Retina (tissue), 1 donor: ENCODE results near the gene NOS1.

Experiments
- DNase-seq: peaks from one replicate; pipeline ENCODE4 v3.0.0-alpha.2; 2016

The NOS1 gene

DNA sequence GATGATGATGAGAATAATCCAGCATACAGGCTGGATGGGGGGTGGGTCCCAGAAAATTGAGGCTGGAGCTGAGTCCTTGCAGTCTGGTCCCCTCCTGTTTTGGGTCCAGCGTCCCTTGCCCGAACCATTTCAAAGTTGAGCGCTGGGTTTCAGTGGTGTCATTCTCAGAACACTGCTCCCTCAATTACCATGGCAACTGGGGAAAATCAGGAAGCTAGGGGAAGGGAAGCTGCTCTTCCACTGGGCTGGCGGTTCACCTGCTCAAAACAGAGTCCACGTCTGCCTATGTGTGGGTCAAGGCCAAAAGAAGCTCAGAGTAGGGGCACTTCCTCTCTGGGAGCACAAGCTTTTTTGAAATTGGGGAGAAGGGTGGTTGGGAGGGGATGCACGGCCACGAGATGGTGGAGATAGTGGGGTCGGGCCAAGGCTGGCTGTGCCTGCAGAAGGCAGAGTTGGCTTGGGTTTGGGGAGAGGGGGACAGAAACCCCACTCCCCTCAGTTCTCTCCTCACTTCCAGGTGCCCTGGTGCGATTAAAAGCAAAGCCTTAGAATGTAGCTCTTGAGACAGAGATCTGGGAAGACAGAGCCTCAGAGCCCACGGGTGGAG is 1.7 kb upstream of the NOS1 start:
- DNase-seq = no peak

DNA sequence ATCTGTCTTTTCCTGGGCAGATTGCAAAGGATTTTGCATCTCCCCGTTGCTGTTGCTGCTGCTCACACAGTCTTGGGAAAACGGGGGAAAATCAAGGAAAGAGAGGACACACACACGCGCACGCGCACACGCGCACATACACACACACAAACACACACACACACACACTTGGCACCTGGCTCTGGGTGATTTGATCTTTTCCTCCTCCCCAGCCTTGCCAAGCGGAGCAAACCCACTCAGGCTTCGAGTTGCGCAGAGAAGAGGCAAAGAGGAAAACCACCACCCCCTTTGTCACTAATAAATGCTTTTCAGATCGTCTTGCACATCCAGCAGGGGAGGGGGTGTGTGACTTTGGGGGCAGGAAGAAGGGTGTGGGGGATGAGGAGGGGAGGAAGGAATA is 965 bp upstream of the NOS1 start:
- no peak for DNase-seq

DNA sequence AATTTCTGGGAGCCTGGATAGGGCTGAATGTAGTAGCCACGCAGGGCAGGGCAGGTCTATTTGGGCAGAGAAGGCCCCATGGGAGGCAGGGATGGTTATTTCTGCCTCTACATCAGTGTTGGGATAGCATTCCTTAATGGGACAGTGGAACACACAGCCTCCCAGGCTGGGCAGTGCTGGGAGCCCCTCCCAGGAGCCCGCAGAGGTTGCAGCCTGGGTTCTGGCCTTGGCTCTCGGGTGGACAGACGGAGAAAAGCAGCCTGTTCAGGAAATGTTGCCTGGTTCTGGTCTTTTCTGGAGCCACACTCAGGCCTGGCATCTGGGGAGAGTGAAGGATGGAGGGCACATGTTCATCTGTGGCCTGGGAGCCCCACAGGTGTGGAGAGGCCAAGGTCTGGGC is 479 bp upstream of the NOS1 start:
- DNase-seq = no peak

DNA sequence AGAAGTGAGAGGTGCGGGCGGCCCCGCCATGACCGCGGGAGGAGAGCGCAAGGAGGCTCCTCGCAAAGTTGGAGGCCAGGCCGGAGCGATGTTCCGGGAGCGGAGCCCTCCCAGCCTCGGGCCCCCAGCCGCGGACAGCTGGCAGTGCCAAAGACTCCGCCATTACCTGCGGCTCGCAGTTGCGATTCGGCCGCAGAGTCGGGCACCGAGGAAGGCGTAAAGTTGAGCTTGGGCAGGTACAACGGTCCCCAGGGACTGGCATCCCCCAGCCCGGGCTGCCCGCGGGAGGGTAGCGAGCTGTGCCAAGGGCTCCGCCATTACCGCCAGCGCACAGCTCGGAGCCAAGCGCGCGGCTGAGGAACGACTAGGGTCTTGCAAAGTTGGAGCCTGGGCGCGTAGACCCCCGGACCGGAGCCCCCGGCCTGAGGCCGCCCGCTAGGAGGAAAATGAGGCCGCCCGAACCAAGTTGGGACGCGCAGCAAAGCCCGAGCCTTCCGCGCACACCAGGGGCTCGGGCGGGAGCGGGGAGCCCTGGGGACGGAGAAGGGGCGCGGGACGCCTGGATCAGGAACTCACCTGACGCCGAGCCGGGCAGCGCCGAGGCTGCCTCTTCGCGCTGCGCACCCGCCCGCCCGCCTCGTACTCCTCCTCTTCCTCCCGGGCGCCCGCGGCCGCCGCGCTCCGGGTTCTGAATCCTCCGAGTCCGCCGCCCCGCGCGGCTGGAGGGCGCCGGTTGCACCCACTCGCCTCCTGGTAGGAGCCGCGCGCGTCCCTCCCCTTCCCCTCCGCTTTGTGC is 677 bp downstream of the NOS1 start:
- DNase-seq = peak; percentile 54

DNA sequence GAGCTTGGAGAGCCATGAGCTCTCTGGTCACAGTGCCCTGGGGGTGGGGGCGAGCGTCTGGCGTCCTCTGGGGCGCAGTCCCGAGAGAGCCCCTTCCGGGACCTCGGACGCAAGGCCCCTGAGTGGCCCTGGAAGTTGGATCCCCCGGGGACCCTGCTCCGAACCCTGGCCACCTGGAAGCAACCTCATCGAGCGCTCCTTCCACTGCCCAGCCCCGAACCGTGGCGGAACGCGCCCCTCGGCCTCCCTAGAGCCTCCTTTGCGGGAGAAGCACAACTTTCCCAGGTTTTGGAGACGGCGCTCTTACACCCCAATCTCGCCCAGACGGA is 1.2 kb downstream of the NOS1 start:
- DNase-seq = no peak

DNA sequence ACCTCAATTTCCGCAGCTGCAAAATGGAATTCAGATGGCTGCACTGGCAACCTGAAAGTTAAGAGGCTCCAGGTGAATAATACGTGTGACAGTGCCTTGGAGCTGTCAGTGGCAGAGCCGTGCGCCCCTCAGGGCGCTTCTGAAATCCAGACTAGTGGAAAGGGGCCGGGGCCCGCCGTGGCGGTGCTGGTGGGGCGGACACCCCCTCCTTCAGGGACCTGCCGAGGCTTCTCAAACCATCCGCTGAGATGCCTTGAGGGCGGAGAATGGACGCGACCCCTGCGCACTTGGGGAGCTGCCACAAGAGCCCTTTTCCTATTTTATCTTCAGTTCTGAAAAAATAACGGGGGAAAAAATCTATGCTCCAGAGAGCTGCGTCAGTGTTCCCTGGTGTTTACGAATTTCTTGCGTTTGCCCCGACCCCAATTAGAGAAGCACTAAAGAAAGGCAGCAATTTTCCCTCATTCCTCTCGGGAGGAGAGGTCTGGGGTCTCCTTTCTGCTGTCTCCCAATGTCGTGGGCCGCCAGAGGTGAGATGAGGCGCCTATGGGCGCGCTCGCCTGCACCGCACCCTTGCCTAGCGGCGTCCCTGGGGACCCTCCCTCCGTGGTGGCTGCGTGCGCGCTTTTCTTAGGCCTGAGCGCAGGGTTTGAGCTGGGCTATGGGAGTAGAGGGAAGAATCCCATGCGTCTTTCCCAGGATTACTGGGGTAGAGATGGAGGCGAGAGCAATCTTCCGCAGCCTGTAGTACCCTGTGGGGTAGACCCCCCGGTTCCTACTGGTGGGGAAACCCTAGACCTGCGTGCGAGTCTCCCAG is 2.2 kb downstream of the NOS1 start:
- DNase-seq = no peak

DNA sequence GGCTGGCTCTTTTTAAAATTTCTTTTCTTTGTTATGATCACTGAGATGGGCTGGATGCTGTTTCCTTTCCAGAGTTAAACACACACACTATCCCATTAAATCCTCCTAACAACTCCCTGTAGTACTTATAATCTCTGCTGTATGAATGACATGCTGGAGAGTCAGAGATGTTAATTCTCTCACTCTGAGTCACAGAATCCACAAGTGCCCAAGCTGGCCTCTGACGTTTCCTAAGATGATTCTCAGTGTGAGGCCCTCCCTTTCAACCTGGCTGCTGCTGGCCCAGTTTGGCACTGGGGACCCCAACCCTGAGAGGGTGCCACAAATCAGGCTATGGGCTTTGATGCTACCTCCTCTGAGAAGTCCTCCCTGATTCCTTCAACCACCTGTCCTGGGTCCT is 5.4 kb downstream of the NOS1 start:
- no peak for DNase-seq

DNA sequence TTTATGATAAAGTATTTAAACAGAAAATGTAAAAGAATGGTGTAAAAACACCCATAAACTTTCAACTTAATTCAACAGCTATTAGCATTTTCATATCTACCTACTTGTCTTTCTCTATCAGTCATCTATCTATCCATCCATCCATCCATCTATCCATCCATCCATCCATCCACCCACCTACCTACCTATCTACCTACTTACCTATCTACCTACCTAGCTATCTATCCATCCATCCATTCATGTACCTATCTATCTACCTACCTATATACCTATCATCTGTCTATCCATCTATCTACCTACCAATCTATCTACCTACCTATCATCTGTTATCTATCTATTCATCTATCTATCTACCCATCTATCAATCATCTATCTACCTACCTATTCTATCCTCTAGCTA is 8.5 kb downstream of the NOS1 start:
- DNase-seq = no peak

DNA sequence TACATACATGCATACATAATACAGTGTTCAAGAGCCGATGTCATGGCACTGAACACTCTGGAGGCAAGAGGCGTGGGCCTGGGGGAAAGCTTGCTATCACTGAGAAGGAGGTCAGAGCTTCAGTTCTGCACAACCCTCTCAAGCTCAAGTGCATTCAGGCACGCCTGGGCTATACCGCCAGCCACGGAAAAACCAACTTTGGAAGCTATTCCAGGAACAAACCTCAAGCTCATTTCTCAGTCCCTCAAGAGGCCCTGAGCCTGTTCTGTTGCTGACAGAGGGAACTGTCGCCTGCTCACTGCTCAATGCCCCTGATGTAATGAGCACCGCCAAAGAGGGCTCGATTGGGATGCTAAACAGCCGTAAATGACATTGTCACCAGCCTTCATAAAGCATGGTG is 9.2 kb downstream of the NOS1 start:
- DNase-seq = no peak

DNA sequence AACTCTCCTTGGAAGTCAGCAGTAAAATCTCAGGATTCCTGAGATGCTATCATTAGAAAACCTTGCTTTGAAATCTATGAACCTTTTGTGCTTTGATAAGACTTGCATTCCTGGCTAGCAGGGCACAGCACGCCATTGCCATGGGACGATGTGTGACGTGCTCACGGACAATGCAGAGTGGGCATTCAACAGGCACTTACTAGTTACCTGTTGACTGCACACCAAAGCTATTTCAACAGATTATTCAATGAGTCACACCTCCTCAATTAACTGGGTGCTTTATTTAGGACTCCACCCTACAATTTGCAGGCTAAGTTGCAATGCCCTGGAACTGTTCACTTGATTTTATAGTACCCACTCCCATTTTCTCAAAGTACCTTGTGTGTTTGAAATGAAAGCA is 11.3 kb downstream of the NOS1 start:
- no peak for DNase-seq

DNA sequence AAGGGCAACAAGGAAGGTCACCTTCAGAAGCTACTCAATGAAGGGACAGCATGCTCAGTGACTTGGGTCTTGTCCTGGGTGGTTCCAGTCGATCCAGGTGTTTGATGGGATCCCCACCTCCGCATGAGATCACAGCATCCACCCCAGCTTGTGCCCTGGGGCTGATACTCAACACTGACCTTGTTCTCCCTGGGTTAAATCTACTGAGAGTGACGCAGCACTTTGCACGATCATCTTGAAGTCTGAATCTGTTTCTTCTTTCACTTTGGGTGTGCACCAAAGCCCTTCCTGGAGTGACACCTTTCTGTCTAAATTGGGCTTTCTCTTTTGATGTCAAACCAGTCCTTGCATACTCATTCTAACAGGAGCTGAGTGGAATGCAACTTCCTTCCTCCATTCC is 13.8 kb downstream of the NOS1 start:
- DNase-seq = no peak

DNA sequence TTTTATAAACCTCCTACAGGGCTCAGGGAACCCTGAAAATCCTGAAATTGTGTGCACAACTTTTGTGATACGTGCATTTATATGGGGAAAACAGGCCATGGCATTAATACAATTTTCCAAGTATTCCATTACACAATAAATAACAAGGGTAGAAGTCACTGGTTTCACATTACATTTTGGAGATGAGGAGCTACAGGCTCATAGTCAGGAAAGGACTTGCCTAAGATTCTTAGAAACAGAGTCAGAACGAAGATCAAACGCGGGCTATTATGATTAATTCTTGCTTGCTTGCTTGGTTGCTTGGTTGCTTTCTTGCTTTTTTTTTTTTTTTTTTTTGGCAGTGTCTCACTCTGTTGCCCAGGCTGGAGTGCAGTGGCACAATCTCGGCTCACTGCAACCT is 16.7 kb downstream of the NOS1 start:
- no peak for DNase-seq

DNA sequence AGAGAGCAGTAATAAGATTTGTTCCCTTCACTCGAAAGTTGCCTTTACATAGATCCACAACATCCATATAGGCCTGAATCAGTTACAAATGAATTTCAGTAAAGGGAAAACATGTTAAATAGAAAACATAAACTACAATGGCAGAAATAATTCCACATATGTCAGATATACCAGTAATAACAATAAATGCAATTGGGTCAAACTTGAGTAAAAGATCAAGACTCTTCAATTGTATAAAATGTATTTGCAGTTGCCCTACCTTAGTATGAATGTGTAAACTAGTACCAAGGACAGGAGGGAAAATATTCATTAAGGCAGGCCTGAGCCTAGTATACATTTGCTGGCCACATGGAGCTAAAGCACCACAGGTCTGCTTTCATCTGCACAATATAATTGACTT is 17.6 kb downstream of the NOS1 start:
- no peak for DNase-seq

DNA sequence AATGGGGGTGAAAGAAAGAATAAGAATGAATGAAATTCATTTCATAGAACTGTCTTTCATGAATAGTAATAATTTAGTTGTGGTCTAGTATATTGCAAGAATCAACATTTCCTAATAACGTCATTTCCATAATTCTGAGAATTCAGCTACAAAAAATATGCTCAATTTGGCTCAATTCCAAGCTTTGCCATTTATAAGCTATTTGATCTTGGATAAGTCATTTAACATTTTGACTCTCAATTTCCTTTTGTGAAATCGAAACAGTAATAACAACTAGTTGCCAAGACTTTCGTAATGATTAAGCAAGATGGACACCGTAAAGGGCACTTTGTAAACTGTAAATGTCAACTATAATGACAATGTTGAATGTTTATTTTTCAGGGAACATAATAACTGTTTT is 18.1 kb downstream of the NOS1 start:
- no peak for DNase-seq

DNA sequence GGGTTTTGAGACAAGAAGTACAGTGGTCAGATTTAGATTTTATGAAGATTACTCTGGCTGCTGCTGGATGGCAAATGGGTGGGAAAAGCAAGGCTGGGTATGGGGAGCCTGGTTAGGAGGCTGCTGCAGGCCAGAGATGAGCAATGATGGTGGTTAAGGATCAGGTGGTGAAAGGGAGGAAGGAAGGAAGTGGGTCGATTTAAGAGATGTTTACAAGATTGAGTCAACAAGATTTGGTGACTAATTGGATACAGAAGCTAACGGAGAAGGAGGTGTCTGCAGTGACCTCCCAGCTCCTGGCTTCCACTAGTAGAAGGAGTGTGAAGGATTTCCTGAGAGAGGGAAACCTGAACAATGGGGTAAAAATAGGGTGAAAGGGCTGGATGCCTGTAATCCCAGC is 18.7 kb downstream of the NOS1 start:
- DNase-seq = no peak

DNA sequence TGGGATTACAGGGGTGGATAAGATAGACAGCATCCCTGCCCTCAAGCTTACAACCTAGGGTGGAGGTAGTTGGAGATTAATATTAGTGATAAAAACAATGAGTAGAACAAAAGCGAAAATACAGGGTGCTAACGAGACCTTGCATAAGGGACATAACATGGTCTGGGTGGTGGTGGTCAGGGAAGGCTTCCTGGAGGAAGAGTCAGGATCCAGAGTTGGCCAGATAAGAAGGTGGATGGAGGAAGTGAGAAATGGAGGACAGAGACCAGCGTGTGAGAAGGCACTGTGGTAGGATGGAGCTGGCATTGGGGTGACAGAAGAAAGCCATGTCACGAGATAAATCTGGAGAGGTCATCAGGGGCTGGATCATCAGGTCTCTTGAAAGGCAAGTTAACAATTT is 19.2 kb downstream of the NOS1 start:
- no peak for DNase-seq

DNA sequence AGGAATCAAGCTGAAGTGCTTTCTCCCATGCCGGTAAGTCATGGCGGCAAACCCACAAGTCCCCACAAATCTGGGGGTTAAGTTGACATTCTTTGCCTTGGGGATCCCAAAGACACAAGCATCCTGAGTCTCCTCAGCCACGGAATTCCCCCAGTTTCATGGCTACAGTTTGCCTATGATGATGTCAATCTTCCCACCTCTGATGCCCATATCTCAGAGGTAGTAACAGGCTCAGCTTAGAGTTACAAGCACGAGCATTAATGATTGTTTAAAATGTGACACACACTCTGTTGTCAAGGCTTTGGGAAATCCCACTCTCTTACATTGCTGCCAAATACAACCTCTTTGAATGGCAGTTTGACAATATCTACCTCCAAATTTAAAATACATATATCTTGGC is 22.3 kb downstream of the NOS1 start:
- DNase-seq = no peak

DNA sequence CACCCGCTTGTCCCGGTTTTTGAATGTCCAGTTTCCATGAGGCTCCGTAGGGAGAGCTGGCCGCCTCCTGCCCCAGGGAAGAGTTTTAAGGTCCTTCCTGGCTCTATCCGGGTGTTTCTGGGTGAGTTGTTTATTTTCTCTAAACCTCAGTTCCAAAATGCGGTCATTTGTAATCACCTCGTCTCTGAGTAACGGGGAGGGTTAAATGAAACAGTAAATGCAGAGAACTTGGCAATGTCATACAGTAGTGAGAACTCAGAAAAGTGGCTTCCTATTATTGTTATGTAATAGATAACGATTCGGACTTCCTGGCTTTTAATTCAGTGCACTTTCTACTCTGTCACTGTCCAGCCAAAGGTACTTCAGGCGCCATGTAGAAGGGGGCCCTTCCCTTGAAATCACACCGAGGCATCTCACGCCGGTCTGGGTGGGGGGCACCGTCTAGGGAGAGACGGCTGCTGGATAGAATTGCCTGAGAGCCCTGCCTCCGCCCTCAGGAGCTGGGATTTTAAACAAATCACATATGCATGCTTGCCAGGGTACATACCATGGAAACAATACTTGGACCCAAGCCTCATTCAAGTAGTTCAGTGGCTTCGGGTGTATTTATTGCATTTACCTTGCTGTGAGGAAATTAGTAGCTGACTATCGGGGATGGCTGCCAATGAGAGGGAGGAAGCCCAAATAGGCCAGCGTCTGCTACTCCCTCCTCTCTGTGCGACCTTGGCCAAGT is 26.4 kb downstream of the NOS1 start:
- DNase-seq = no peak

DNA sequence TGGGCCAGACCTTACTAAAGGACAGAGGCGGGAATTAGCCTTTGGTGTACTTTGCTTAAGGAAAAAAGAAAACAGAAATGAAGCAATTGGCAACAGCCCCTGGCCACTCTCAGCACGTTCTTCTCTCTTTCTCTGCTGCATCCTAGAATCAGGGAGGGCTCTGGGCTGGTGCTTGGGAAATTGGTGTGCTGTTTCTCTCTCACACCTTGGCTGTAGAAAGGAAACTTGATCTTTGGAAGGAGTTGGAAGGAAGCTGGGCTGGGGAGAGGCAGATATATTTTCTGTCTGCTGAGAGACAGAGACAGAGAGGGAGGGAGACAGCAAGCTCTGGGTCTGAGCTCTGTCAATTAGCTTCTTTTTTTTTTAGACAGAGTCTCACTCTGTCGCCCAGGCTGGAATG is 27.4 kb downstream of the NOS1 start:
- no peak for DNase-seq

DNA sequence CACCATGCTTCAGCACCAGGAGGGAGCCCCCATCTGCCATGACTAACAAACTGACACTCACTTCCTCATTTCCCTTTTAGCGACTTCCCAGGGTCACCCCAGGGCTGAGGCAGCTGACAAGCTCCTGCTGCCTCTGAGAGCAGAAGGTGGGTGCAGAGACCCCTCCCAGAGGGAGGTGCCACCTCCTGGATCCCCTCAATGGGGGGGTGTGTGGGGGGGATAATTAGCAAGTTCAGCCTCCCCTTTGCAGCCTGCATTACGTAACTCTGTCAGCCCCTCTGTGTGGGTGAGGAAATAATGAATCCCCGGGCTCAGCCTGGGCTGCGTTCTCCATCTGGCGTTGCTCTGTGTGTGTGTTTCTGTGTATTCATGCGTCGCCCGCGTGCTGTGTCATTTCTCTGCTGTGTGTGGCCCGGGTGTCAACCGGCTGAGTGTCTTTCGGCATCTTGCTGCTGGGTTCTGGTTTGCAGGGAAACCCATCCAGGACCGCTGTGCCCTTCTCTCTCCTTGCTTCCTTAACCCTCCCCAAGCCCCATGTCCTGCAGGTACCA is 28.0 kb downstream of the NOS1 start:
- DNase-seq = peak; percentile 81

DNA sequence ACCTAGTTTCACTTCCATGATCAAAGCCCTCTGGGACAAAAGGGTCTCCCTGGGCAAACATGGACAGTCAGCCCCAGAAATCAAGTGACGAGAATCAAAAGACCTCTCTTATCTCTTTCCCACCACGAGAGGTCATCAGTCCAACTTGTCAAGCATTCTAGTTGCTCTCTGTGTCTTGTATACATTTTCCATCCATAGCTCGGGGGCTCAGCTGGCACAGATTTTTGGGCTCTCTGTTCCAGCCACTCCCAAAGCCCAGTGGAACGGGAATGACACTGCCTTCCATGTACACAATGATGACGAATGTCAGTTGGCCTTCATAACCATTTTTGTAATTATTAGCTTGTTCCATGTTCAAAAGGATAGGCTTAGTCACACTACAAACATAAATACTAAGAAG is 29.7 kb downstream of the NOS1 start:
- no peak for DNase-seq

DNA sequence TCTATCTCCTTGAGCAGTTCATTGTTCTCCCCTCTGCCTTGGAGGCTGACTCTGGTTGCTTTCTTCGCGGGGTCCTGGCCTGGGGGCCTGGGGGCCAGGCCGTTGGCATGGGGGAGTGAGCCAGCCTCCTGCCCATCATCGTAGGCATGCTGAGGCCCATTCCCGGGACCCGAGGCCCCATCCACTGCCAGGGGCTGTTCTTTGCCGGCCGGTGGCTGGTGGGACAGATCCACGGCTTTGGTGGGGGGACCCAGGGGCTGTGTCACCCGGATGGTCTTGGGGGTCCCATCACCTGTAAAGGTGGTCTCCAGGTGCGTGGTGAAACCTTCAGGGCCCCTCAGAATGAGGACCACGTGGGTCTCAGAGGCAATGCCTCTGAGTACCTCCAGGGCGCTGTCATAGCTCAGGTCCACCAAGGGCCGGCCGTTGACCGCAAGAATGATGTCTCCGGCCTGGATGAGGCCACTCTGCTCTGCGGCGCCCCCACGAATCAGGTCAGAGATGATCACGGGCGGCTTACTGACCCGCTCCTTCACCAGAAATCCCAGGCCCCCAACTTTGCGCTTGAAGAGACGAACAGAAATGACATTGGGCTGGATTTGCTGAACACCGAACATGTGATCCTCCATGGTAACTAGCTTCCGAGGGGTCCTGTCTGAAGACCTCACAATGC is 30.8 kb downstream of the NOS1 start:
- DNase-seq = no peak

DNA sequence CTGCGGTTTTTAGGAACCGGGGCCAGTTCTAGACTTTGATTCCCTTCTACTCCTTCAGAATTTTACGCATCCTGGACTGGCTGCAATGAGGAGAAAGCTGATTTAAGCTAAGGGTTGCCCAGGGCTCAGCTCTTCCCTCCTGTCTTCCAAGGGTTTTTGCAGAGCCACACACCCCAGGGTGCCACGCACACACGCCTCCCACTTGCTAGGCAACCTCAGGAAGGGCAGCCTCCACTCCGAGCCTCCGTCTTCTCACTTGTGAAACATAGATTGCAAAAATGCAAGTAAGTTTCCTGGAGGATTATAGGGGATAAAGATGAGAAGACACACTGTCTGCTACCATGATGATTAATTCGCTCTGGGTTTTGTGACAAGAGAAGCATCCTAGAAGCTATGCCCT is 31.7 kb downstream of the NOS1 start:
- DNase-seq = no peak
